ENCODE measurements around the gene ABR. TPM values are rescaled to one million over a fixed set of nuclear protein-coding genes. Genes with fewer than 3 reads are reported as not detected.

Gene ABR
- total RNA-seq, 1 experiment from 2014 or later = 172 TPM

- Histone ChIP-seq H3K27ac (ENCODE audit: low read length) (no peak overlapping the region), H3K4me1 (ENCODE audit: control insufficient read depth, insufficient read depth, low read length) (no peaks in the 10 kb centered on the region; the same call in 1 of the 2 replicates), H3K27me3 (ENCODE audit: control insufficient read depth, insufficient read depth, low read length) (no peaks in the 10 kb centered on the region), H3K4me3 (ENCODE audit: low read depth in 2 of 2, low read length in 2 of 2) (no peak overlapping the region), H3K9me3 (ENCODE audit: control insufficient read depth, insufficient read depth, low read depth, low read length) (no peaks in the 10 kb centered on the region), H3K36me3 (ENCODE audit: control insufficient read depth, insufficient read depth, low read length) (no peaks in the 10 kb centered on the region)
- BruUV-seq (replicated peaks) = no TSS peak
- POLR2A ChIA-PET = no interaction called here
- DNase-seq (ENCODE audit: low read depth, low spot score) (no peak), ATAC-seq (no peak)
- intact Hi-C loops (cut with micrococcal nuclease; ENCODE audit: unreplicated experiment) = no loop called here
- in situ Hi-C loops (cut with HindIII; ENCODE audit: low pct_unique_long_range_greater_than_20kb, low sequenced_read_pairs) = no loop called here
- CTCF ChIA-PET = no interaction called here
- TF ChIP-seq REST (IDR thresholded peaks at IDR 0.05; ENCODE audit: insufficient read depth in 1 of 2, low read depth in 2 of 2, low read length in 1 of 2) = no peak
- TF ChIP-seq TCF7L2 (IDR thresholded peaks at IDR 0.05; ENCODE audit: low read depth, low read length) = no peak
- no peak for TF ChIP-seq CTCF (IDR thresholded peaks at IDR 0.05)
- TF ChIP-seq SIN3A (IDR thresholded peaks at IDR 0.05; ENCODE audit: borderline replicate concordance, insufficient read depth, low read depth, low read length) = no peak
- no peak for TF ChIP-seq POLR2AphosphoS5 (IDR thresholded peaks at IDR 0.05; ENCODE audit: low read depth, low read length)
Measured at GRCh38 chr17:986322-986929, 193.4 kb downstream of the ABR start.

GRCh38 chr17:983921-984320, 195.9 kb downstream of the ABR start:
- ChIA-PET CTCF (no interaction called here), POLR2A (no interaction called here)
- in situ Hi-C loops (cut with HindIII; ENCODE audit: low pct_unique_long_range_greater_than_20kb, low sequenced_read_pairs) = no loop called here

More at GRCh38 chr17:983921-984320, 195.9 kb downstream of the ABR start:
- Histone ChIP-seq H3K27me3 (ENCODE audit: control insufficient read depth, insufficient read depth, low read length) (no peaks in the 10 kb centered on the region), H3K36me3 (ENCODE audit: control insufficient read depth, insufficient read depth, low read length) (no peaks in the 10 kb centered on the region), H3K9me3 (ENCODE audit: control insufficient read depth, insufficient read depth, low read depth, low read length) (no peaks in the 10 kb centered on the region), H3K4me3 (ENCODE audit: low read depth in 2 of 2, low read length in 2 of 2) (no peak overlapping the region), H3K27ac (ENCODE audit: low read length) (no peak overlapping the region), H3K4me1 (ENCODE audit: control insufficient read depth, insufficient read depth, low read length) (peaks cover 3% of the 10 kb centered on the region; the same call in 1 of the 2 replicates)
- DNase-seq (ENCODE audit: low read depth, low spot score) = no peak
- intact Hi-C loops (cut with micrococcal nuclease; ENCODE audit: unreplicated experiment) = loop anchor here (5.0 kb wide), 1 partner anchor 187 kb away; no protein-coding TSS in a partner anchor
- no peak for TF ChIP-seq POLR2AphosphoS5 (IDR thresholded peaks at IDR 0.05; ENCODE audit: low read depth, low read length)
- TF ChIP-seq REST (IDR thresholded peaks at IDR 0.05; ENCODE audit: insufficient read depth in 1 of 2, low read depth in 2 of 2, low read length in 1 of 2) = no peak
- TF ChIP-seq TCF7L2 (IDR thresholded peaks at IDR 0.05; ENCODE audit: low read depth, low read length) = no peak
- TF ChIP-seq SIN3A (IDR thresholded peaks at IDR 0.05; ENCODE audit: borderline replicate concordance, insufficient read depth, low read depth, low read length) = no peak
- no peak for TF ChIP-seq CTCF (IDR thresholded peaks at IDR 0.05)
- no peak for ATAC-seq
- BruUV-seq (replicated peaks) = no TSS peak
